DOHH2 (cell line): ENCODE results near the gene KAZALD1.
"Not testable (repeated sequence)": the region's sequence is repeated elsewhere in the genome, so short reads cannot be mapped to it uniquely, and the experiment has no call there.

Experiments used
- H3F3A ChIP-seq: fragments of 200-600 bp; sonication (generic), shearing (Covaris generic); 2 replicates; pipeline ENCODE4 v1.6.0; 2016; ENCODE audit warnings: antibody characterized with exemption, mild to moderate bottlenecking; ENCODE audit not compliant: control insufficient read depth, insufficient read depth
- H3K27ac ChIP-seq: fragments of 200-600 bp; sonication (generic); 2 replicates; pipeline ENCODE4 v1.5.1; 2014; ENCODE audit warnings: low read depth, mild to moderate bottlenecking, low read length, moderate library complexity
- H3K27me3 ChIP-seq: fragments of 200-600 bp; sonication (generic); 2 replicates; pipeline ENCODE4 v1.6.1; 2014; ENCODE audit warnings: mild to moderate bottlenecking, low read length, mixed read lengths; ENCODE audit not compliant: control insufficient read depth
- H3K36me3 ChIP-seq: fragments of 200-600 bp; sonication (generic); 2 replicates; pipeline ENCODE4 v1.6.1; 2014; ENCODE audit warnings: mild to moderate bottlenecking, low read length, moderate library complexity, mixed read lengths; ENCODE audit not compliant: control insufficient read depth
- H3K4me1 ChIP-seq: fragments of 200-600 bp; sonication (generic); 2 replicates; pipeline ENCODE4 v1.6.1; 2014; ENCODE audit warnings: mild to moderate bottlenecking, low read length, mixed read lengths; ENCODE audit not compliant: control insufficient read depth
- H3K4me2 ChIP-seq: fragments of 200-600 bp; sonication (generic); 2 replicates; pipeline ENCODE4 v1.6.0; 2014; ENCODE audit warnings: mild to moderate bottlenecking, low read length, moderate library complexity
- H3K4me3 ChIP-seq: fragments of 200-600 bp; sonication (generic); 2 replicates; pipeline ENCODE4 v1.5.1; 2014; ENCODE audit warnings: mild to moderate bottlenecking, low read length, mixed read lengths
- H3K79me2 ChIP-seq: fragments of 200-600 bp; sonication (generic); 2 replicates; pipeline ENCODE4 v1.6.1; 2014; ENCODE audit warnings: mild to moderate bottlenecking, low read length, mixed read lengths; ENCODE audit not compliant: control insufficient read depth
- H3K9me2 ChIP-seq: fragments of 200-600 bp; sonication (generic); replicated peaks from 2 replicates; pipeline ENCODE4 v1.6.1; 2014; ENCODE audit warnings: mild to moderate bottlenecking, low read length, mixed read lengths; ENCODE audit not compliant: control insufficient read depth
- H3K9me3 ChIP-seq: fragments of 200-600 bp; sonication (generic); 2 replicates; pipeline ENCODE4 v1.6.1; 2014; ENCODE audit warnings: antibody characterized with exemption, low read length, mixed read lengths; ENCODE audit not compliant: control insufficient read depth, insufficient read depth
- H4K20me1 ChIP-seq: fragments of 200-600 bp; sonication (generic); 2 replicates; pipeline ENCODE4 v1.6.0; 2014; ENCODE audit warnings: low read depth, mild to moderate bottlenecking, antibody characterized with exemption, low read length, moderate library complexity; ENCODE audit not compliant: control insufficient read depth, insufficient read depth
- EZH2phosphoT487 ChIP-seq: fragments of 200-600 bp; sonication (generic); IDR thresholded peaks from 2 replicates; pipeline ENCODE4 v1.6.1; 2017; ENCODE audit warnings: borderline replicate concordance, mild to moderate bottlenecking, antibody characterized with exemption, low read length, moderate library complexity, mixed read lengths
- TF ChIP-seq, protein P1 (sequence below): fragments of 200-600 bp; sonication (generic); IDR thresholded peaks from one replicate; pipeline ENCODE4 v1.5.1; 2014; ENCODE audit warnings: antibody characterized with exemption, mild to moderate bottlenecking, low read depth, low read length; ENCODE audit not compliant: poor library complexity, severe bottlenecking

Gene KAZALD1

DNA sequence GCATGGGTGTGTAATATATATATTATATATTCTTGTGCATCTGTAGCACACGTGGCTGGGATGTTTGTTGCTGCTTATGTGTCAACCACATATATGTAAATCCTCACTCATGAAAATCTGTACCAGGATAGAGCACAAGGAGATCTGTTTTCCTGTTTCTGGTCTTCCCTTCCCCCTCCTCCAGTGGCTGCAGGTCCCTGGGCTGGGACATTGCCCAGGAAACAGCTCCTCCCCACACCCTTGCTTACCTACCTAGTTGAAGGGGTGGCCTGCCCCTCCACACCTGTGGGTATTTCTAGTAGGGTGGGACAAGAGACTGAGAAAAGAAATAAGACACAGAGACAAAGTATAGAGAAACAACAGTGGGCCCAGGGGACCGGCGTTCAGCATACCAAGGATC is 28.5 kb upstream of the KAZALD1 start:
- Histone ChIP-seq H3K27me3 (peaks cover 65% of the 10 kb centered on the region), H4K20me1 (no peaks in the 10 kb centered on the region), H3K9me3 (no peaks in the 10 kb centered on the region), H3K36me3 (no peaks in the 10 kb centered on the region), H3K4me1 (peaks cover 33% of the 10 kb centered on the region), H3K27ac (no peak overlapping the region), H3K4me3 (no peak overlapping the region), H3K9me2 (no peaks in the 10 kb centered on the region), H3K79me2 (no peaks in the 10 kb centered on the region), H3K4me2 (no peak overlapping the region), H3F3A (no peaks in the 10 kb centered on the region)
- TF ChIP-seq EZH2phosphoT487, result no peak
- TF ChIP-seq, protein P1, sequence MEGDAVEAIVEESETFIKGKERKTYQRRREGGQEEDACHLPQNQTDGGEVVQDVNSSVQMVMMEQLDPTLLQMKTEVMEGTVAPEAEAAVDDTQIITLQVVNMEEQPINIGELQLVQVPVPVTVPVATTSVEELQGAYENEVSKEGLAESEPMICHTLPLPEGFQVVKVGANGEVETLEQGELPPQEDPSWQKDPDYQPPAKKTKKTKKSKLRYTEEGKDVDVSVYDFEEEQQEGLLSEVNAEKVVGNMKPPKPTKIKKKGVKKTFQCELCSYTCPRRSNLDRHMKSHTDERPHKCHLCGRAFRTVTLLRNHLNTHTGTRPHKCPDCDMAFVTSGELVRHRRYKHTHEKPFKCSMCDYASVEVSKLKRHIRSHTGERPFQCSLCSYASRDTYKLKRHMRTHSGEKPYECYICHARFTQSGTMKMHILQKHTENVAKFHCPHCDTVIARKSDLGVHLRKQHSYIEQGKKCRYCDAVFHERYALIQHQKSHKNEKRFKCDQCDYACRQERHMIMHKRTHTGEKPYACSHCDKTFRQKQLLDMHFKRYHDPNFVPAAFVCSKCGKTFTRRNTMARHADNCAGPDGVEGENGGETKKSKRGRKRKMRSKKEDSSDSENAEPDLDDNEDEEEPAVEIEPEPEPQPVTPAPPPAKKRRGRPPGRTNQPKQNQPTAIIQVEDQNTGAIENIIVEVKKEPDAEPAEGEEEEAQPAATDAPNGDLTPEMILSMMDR, result no peak

DNA sequence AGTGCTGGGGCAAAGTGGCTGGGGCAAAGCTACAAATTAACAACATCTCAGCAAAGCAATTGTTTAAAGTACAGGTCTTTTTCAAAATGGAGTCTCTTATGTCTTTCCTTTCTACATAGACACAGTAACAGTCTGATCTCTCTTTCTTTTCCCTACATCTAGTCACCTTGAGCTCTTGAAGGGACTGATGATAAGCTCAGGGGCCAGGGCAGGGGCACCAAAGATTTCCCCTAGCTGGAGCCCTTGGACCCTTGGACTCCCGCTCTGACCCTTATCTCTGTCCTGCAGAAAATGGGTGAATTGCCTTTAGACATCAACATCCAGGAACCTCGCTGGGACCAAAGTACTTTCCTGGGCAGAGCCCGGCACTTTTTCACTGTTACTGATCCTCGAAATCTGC is 27.4 kb upstream of the KAZALD1 start:
- H3K9me2 ChIP-seq, H3K4me2 ChIP-seq, H3K36me3 ChIP-seq, H3K9me3 ChIP-seq, H3K27ac ChIP-seq, H3F3A ChIP-seq, H4K20me1 ChIP-seq, H3K79me2 ChIP-seq, H3K4me3 ChIP-seq: not testable (repeated sequence)
- H3K27me3 ChIP-seq, result peaks cover 61% of the 10 kb centered on the region
- H3K4me1 ChIP-seq, result peaks cover 28% of the 10 kb centered on the region

DNA sequence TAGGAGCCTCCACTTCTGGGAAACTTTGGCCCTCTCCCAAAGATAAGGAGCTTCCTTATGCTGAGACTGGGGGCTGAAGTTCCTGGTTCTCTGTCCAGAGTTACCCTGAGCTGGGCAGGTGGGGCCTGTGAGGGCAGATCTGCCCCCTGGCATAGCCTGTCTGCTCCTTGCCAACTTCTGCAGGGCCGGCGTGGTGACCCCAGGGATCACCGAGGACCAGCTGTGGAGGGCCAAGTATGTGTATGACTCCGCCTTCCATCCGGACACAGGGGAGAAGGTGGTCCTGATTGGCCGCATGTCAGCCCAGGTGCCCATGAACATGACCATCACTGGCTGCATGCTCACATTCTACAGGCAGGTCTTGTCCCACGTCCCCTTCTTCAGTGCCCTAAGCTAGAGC is 26.5 kb upstream of the KAZALD1 start:
- H3K27me3 ChIP-seq, result peaks cover 52% of the 10 kb centered on the region

DNA sequence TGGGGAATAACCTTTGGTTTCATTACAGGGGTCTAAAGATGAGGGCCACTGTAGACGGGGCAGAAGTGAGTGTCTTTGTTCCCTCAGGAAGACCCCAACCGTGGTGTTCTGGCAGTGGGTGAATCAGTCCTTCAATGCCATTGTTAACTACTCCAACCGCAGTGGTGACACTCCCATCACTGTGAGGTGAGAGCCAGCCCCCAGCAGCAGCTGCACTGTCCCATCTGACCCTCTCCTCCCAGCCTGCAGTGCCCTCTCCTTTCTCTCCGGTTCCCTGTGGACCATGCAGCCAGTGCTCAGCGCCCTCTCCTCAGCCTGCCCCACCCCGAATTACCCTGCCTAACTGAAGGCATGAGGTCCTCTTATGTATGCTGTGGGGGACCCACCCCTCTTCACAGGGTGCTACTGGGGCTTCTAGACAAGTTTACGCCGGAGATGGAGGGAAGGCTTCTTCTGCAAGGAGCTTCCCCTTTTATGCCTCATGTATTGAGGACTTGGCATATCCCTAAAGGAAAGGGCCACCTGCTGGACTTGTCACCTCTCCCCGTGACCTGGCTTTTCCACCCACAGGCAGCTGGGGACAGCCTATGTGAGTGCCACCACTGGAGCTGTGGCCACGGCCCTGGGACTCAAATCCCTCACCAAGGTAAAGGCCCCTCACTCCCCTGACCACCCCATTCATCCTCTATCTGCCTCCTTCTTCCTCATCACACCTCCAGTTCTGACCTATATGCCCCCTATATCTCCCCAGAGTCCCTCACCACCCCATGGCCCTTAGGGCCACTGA is 25.7 kb upstream of the KAZALD1 start:
- Histone ChIP-seq H3K4me2 (no peak overlapping the region), H3K9me2 (no peaks in the 10 kb centered on the region), H3K4me3 (no peak overlapping the region), H3K79me2 (no peaks in the 10 kb centered on the region), H3K36me3 (no peaks in the 10 kb centered on the region), H3K27ac (no peak overlapping the region), H3K9me3 (no peaks in the 10 kb centered on the region), H3K4me1 (peaks cover 19% of the 10 kb centered on the region), H3K27me3 (peaks cover 46% of the 10 kb centered on the region), H4K20me1 (no peaks in the 10 kb centered on the region), H3F3A (no peaks in the 10 kb centered on the region)
- TF ChIP-seq, protein P1, result no peak
- TF ChIP-seq EZH2phosphoT487, result no peak

More for the DNA sequence above, 26.5 kb upstream of the KAZALD1 start:
- Histone ChIP-seq H3K27ac (no peak overlapping the region), H3K4me1 (peaks cover 27% of the 10 kb centered on the region), H3K36me3 (no peaks in the 10 kb centered on the region), H3F3A (no peaks in the 10 kb centered on the region), H3K9me3 (no peaks in the 10 kb centered on the region), H3K79me2 (no peaks in the 10 kb centered on the region), H4K20me1 (no peaks in the 10 kb centered on the region), H3K9me2 (no peaks in the 10 kb centered on the region), H3K4me3 (no peak overlapping the region), H3K4me2 (no peak overlapping the region)
- TF ChIP-seq, protein P1, result no peak
- TF ChIP-seq EZH2phosphoT487, result no peak
